ENCODE results near the gene ACER1.

The ACER1 gene

GRCh38 chr19:6261883-6262282 lies 71.5 kb downstream of the ACER1 start:
- peaks cover 36% of the 10 kb centered on the region for H3K36me3 ChIP-seq (ENCODE audit: control insufficient read depth, insufficient read depth, low read length)
- H3K4me3 ChIP-seq (ENCODE audit: low read depth, low read length): no peak overlapping the region
- no peaks in the 10 kb centered on the region for H3K27me3 ChIP-seq (ENCODE audit: control insufficient read depth, insufficient read depth, low read length)
- H3K4me1 ChIP-seq (ENCODE audit: control insufficient read depth, insufficient read depth, low read length): no peaks in the 10 kb centered on the region
- no peaks in the 10 kb centered on the region for H3K9me3 ChIP-seq (ENCODE audit: control insufficient read depth, insufficient read depth, low read length)
- H3K9ac ChIP-seq (ENCODE audit: low read depth, low read length): no peak overlapping the region

GRCh38 chr19:6260912-6261650 lies 72.3 kb downstream of the ACER1 start:
- Histone ChIP-seq H3K27me3 (ENCODE audit: control insufficient read depth, insufficient read depth, low read length) (no peaks in the 10 kb centered on the region), H3K36me3 (ENCODE audit: control insufficient read depth, insufficient read depth, low read length) (peaks cover 36% of the 10 kb centered on the region), H3K9me3 (ENCODE audit: control insufficient read depth, insufficient read depth, low read length) (no peaks in the 10 kb centered on the region), H3K4me3 (ENCODE audit: low read depth, low read length) (no peak overlapping the region), H3K4me1 (ENCODE audit: control insufficient read depth, insufficient read depth, low read length) (no peaks in the 10 kb centered on the region), H3K9ac (ENCODE audit: low read depth, low read length) (no peak overlapping the region)

- no peak overlapping the region for H3K4me3 ChIP-seq (ENCODE audit: low read depth, low read length)
- no peaks in the 10 kb centered on the region for H3K27me3 ChIP-seq (ENCODE audit: control insufficient read depth, insufficient read depth, low read length)
- H3K4me1 ChIP-seq (ENCODE audit: control insufficient read depth, insufficient read depth, low read length): no peaks in the 10 kb centered on the region
- peaks cover 36% of the 10 kb centered on the region for H3K36me3 ChIP-seq (ENCODE audit: control insufficient read depth, insufficient read depth, low read length)
- no peak overlapping the region for H3K9ac ChIP-seq (ENCODE audit: low read depth, low read length)
- no peaks in the 10 kb centered on the region for H3K9me3 ChIP-seq (ENCODE audit: control insufficient read depth, insufficient read depth, low read length)
Observed at GRCh38 chr19:6260376-6260775, 73.0 kb downstream of the ACER1 start.

- no peak overlapping the region for H3K9ac ChIP-seq (ENCODE audit: low read depth, low read length)
- peaks cover 38% of the 10 kb centered on the region for H3K36me3 ChIP-seq (ENCODE audit: control insufficient read depth, insufficient read depth, low read length)
- no peak overlapping the region for H3K4me3 ChIP-seq (ENCODE audit: low read depth, low read length)
- H3K4me1 ChIP-seq (ENCODE audit: control insufficient read depth, insufficient read depth, low read length): no peaks in the 10 kb centered on the region
- no peaks in the 10 kb centered on the region for H3K9me3 ChIP-seq (ENCODE audit: control insufficient read depth, insufficient read depth, low read length)
- no peaks in the 10 kb centered on the region for H3K27me3 ChIP-seq (ENCODE audit: control insufficient read depth, insufficient read depth, low read length)
Observed at GRCh38 chr19:6259312-6259861, 74.0 kb downstream of the ACER1 start.

- Histone ChIP-seq H3K9ac (ENCODE audit: low read depth, low read length) (no peak overlapping the region), H3K36me3 (ENCODE audit: control insufficient read depth, insufficient read depth, low read length) (peaks cover 38% of the 10 kb centered on the region), H3K4me3 (ENCODE audit: low read depth, low read length) (no peak overlapping the region), H3K27me3 (ENCODE audit: control insufficient read depth, insufficient read depth, low read length) (no peaks in the 10 kb centered on the region), H3K4me1 (ENCODE audit: control insufficient read depth, insufficient read depth, low read length) (no peaks in the 10 kb centered on the region), H3K9me3 (ENCODE audit: control insufficient read depth, insufficient read depth, low read length) (no peaks in the 10 kb centered on the region)
Observed at GRCh38 chr19:6258812-6259311, 74.5 kb downstream of the ACER1 start.

Measured in iPS-15b (cell line).